Mesenteric fat pad (tissue), 1 donor: Measurements from ENCODE around the gene RUNX2. TPM values are rescaled to one million over a fixed set of nuclear protein-coding genes. Genes with fewer than 3 reads are reported as not detected.
"Not testable (repeated sequence)": the region's sequence is repeated elsewhere in the genome, so short reads cannot be mapped to it uniquely, and the experiment has no call there.

Experiments
- DNase-seq: peaks from one replicate; pipeline ENCODE4 v3.0.0-alpha.2; 2020; ENCODE audit warnings: low spot score
- total RNA-seq: library from RNA; stranded (reverse); fragmentation: NEBNext Ultra II Directional; extraction: Animal tissue kit (Norgen Biotek cat#: 25700); gene quantifications from one replicate; pipeline ENCODE4 v1.2.1, GENCODE V29; 2021
- donor health status: DM: yes; HTN: yes; CAD: no.

The RUNX2 gene
- total RNA-seq, 1 donor from 2014 or later = 1.6 TPM

GRCh38 chr6:45454008-45454911, 126.1 kb downstream of the RUNX2 start:
- DNase-seq = no peak

- DNase-seq = no peak
Measured at GRCh38 chr6:45455408-45455807, 127.3 kb downstream of the RUNX2 start.

- no peak for DNase-seq
Measured at GRCh38 chr6:45457141-45457540, 129.0 kb downstream of the RUNX2 start.

DNA sequence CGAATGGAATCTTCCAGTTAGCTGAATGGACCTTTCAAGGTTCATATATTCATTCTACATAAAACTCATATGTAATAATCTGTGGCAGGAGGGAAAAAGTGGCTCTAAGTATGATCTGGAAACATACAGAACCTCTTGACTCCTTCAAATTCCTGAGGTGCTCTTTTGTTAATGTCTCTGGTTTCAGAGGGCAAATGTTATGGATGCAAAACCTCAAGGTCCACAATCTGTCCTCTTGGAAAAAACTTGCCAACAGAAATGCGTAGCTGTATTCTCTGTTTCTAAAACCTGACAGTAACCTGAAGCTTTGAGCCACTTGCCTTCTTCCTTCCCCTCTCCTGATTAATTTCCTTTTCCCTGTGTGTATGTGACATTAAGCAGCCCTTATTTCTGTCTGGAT, 130.5 kb downstream of the RUNX2 start:
- no peak for DNase-seq

- no peak for DNase-seq
Measured at GRCh38 chr6:45460166-45460565, 132.0 kb downstream of the RUNX2 start.

- no peak for DNase-seq
Measured at GRCh38 chr6:45461486-45461885, 133.4 kb downstream of the RUNX2 start.

DNA sequence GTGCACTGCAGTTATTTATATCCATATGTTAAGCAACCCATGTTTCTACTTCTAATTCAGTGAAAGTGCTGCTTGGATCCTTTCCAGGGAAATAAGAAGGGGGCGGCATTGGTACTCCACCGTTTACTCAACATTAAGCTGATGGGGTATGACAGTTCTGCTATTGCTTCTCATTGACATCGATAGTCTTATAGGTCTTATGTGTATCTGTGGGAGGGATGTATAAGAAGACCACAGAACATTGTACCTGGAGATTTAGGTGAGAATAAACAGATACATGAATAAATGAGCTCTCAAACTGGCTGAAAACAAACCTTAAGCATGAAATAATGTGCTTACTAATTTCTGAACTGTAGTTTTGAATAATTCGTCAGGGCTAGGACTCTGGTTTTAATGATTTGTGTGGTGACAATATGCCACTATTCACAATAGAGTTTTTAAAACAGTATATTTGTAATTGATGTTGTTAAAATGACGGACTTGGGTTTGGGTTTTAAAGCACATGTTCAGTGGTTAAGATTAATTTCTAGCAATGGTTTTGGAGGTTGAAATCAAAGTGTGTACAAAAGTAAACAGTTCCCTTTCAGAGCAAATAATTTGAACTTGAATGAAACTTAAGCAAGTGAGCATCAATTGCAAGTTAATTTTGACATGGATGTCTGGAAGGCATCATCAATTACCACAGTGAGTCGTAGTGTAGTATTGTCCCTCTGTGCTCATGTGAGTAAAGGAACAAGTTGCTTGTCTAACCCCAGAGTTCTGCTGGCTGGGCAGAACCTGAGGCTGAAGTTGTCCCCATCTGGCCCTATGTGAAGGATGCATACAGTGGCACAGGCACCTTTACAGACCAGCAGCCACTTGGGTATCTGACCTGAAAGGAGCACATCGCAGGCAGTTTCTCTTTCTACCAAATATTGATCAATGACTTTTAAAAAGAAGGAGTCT, 134.3 kb downstream of the RUNX2 start:
- DNase-seq = no peak

GRCh38 chr6:45464685-45465084, 136.6 kb downstream of the RUNX2 start:
- no peak for DNase-seq

DNA sequence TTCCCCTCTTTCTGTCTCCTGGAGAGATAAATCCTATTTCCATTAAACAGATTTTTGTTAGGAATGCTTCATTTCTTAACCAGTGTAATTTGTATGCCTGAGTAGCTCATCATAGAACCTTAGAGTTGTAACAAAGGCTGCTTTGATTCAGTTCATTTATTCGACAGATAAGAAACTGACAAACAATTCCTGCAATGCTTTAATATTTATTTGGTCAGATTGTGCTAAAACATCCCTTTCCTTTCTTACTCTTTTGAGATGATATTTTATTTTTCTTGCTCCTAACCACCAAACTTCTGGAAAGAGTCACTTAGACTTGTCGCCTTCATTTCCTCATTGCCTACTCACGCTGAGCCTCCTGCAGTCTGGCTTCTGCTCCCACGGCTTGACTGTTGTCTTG, 138.6 kb downstream of the RUNX2 start:
- no peak for DNase-seq

GRCh38 chr6:45467417-45467816, 139.3 kb downstream of the RUNX2 start:
- DNase-seq = not testable (repeated sequence)

DNA sequence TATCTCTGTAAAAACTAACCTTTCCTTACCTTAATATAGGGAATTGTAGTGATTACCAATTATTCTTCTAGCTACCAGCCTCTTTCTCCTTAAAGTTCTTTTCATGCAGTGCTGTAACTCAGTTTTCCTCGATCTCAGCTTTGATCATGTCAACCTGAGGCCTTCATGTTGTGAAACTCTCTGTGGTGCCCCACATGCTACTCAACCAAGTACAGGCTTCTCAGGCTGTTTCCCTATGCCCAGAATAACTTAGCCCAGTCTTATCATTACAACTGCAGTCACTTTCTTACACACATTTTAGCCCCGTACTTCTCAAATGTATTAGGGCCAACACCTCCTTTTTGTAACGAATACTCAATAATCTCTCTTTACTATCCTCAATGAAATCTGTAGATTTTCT, 139.7 kb downstream of the RUNX2 start:
- DNase-seq = no peak

GRCh38 chr6:45469663-45470062, 141.5 kb downstream of the RUNX2 start:
- no peak for DNase-seq

GRCh38 chr6:45470131-45470738, 142.1 kb downstream of the RUNX2 start:
- DNase-seq = no peak

- no peak for DNase-seq
Measured at GRCh38 chr6:45472382-45472781, 144.3 kb downstream of the RUNX2 start.

DNA sequence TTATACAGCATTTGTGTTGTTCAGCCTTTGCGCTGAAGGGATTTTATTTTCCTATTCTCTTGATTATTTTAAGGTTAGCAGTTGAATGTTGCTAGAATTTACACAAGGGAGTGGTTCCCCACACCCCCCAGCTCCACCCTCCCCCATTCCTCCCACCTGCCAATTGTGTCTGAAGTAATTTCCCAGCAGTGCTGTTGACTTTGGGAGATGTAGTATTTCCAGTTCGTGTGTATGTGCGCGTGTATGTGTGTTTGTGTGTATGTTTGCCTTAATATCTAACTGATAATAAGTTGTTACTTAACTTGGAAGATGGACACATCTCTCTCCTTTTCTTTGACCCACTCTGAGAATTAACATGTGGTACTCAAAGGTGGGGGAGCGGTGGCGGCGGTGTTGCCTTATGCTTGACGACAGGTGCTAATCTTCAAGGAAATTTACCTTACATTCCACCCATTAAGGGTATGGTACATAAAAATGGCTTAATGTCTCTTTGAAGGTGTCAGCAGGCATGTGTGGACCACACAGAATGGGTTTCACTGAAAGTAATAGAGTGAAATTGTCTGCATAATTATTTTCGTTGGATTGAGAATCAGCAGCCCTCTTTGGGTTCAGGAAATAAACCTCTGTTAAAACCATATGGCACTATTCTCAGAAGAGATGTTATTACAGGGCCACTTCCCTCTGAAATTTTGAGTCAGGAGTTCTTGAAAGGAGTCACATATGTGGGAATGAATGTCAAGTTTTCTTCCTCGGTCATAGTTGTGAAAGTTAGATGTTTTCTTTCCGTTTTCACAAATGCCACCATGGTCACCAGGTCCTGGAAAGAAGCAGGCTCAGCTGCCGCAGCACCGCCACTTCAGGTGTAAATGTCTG, 145.2 kb downstream of the RUNX2 start:
- no peak for DNase-seq

DNA sequence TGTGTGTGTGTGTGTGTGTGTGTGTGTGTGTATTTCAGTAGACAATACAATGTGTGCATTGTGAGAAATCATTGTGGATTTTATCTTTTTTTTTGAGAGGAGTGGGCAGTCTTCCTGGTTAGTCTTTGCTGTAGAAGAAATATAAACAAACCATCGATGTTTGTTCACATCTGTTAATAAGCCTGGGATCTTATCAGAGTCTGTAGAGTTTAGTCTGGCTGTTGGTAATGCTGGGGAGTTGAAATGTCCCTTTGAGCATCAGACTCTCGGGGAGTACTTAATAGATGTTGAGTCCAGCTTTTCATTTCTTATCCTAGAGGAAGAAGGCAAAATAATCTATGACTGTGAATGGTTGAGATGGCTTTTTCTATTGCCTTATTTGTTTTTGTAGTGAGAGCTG, 146.2 kb downstream of the RUNX2 start:
- no peak for DNase-seq

DNA sequence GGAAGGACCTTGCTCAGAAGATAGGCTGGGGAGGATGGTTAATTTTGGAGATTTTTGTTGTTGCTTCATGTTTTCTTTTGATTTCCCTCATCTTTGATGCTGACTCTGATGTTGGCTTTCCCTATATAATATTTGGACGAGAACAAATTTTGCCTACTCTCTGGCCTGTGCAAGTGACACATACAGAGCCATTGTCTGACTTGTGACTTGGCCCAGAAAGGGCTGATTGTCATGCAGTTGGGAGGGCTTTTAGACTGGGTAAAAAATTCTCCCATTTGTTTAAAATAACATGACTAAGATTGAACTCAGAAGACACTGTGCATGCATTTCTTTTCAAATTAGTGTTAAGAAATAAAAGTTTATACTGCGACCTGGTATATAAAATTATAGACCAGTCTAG, 148.2 kb downstream of the RUNX2 start:
- no peak for DNase-seq

GRCh38 chr6:45477278-45477677, 149.1 kb downstream of the RUNX2 start:
- no peak for DNase-seq

DNA sequence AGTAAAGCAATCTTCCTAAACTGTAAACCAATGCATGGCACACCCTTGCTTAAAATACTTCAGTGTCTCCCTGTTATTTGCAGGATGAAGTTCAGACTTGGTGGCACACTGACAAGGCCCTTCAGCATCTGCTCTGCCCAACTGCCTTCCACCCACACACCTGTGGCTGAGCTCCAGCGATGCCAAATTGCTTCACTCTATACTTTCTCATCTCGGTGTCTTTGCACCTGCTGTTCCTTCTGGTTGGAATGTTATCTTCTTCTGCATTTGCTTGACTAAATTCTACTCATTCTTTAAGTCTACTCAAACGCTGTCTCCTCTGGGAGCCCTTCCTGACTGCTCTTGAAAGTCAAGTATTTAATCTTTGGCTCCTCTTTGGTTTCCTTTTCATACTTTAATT, 149.7 kb downstream of the RUNX2 start:
- no peak for DNase-seq

DNA sequence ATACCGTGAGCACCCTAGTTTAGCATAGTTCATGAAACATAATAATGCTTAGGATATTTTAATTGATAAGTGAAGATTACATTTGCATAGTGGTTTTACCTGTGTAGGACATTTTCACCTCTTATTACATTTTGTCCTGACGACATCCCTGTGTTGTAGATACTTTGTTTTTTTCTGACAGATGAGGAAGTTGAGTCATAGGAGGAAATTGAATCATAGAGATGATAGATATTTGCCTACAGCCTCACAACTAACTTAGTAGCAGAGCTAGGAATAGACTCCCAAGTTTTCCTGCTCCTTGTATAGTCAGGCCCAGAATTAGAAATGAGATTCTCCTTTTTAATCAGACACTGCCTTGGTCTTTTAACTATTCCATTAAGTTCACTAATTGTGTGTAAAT, 150.1 kb downstream of the RUNX2 start:
- DNase-seq = no peak
